C1 segment of cervical spinal cord (tissue), 14 donors: Measurements from ENCODE around the gene RCCD1.

Source experiments
- DNase-seq, 14 donors: peaks; one replicate each; lab custom pipeline; 2025; lab: John Stamatoyannopoulos, UW

RCCD1 gene

DNA sequence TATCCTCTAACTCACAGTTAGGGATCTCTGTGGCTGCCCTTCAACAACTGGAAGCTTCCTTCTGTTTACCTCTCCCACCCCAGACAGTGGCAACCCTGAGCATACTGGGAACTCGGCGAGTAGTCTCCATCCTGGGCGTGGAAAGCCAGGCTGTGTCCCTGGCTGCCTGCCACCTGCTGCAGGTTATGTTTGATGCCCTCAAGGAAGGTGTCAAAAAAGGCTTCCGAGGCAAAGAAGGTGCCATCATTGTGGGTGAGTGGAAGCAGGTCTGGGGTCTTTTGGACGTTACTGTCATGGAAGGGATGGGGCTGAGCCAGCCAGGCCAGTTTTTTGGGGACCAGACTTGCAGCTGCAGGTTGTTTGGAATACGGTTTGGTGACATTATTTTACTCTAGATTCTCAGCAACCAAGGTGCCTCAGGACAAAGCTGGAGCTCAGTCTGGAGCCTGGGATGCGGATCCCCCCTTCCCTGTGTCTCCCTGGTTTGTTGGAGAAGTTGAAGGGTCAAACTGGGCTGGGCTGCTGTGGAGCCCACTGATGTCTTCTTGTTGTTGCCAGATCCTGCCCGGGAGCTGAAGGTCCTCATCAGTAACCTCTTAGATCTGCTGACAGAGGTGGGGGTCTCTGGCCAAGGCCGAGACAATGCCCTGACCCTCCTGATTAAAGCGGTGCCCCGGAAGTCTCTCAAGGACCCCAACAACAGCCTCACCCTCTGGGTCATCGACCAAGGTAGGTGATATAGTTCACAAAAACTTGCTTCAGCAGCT, 12.1 kb upstream of the RCCD1 start:
- DNase-seq, result no peak

- no peak for DNase-seq
Observed at GRCh38 chr15:90945091-90945490, 9.6 kb upstream of the RCCD1 start.

- DNase-seq, result peak in 2 of 14 donors; percentile 11 to 91
Observed at GRCh38 chr15:90946538-90946937, 8.1 kb upstream of the RCCD1 start.

DNA sequence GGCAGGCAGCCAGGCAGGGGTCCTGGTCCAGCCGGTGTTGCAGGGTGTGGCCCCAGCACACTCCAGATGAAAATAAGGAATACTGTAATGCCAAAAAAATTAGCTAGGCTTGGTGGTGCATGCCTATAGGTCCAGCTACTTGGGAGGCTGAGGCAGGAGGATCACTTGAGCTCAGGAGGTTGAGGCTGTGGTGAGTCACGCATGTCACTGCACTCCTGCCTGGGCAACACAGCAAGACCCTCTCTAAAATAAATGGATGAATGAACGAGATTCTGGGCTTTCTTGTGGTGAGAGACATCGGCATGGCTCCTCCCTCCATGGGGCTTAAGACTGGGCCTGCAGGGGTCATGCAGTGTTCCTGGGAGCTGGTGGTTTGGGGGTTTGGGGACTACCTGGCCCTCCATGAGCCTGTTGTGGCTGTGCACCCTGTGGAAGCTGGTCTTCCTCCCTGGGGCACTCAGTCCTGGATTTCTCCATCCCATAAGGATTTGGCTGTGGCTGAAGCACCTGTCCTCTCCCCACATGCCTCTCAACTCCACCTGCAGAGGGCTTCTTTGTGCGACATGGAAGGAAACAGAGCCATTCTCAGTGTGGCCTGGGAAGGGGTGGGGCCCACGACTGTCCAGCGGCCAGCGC, 7.6 kb upstream of the RCCD1 start:
- DNase-seq, result no peak

- DNase-seq, result no peak
Observed at GRCh38 chr15:90947577-90948357, 6.9 kb upstream of the RCCD1 start.

DNA sequence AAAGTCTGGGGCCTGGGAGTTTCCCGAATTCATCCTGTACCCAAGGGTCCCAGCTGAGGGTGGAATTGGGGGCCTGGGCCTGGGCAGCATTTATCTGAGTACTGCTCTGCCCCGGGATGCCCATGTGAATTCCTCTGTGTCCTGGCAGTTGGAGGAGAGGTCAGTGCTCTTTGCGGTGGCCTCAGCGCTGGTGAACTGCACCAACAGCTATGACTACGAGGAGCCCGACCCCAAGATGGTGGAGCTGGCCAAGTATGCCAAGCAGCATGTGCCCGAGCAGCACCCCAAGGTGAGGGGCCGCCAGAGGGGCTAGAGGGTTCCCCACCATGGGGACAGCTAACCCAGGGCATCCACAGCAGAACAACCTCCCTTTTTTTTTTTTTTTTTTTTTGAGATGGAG, 6.2 kb upstream of the RCCD1 start:
- DNase-seq, result no peak

DNA sequence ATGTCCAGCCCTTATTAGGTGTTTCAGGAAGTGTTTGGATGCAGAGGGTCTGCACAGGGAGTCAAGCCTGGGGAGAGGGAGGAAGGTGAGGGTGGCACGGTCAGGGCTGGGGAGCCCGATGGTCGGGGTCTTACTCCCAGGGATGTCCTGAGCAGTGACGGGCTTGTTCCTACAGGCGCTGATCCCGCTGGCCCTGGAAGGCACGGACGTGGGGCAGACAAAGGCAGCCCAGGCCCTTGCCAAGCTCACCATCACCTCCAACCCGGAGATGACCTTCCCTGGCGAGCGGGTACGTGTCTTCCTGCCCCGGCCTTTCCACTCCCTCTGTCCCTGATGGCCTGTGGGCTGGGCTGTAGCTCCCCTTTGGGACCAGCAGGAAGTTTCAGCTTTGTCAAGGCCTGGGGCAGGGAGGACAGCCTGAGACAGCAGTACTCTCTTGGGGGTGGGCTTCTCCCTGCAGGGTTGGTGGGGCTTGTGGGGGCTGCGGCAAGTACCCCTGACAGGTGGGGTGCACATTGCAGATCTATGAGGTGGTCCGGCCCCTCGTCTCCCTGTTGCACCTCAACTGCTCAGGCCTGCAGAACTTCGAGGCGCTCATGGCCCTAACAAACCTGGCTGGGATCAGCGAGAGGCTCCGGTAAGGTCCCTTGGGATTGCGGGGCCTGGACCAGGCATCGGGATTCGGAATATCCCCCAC, 4.6 kb upstream of the RCCD1 start:
- no peak for DNase-seq

DNA sequence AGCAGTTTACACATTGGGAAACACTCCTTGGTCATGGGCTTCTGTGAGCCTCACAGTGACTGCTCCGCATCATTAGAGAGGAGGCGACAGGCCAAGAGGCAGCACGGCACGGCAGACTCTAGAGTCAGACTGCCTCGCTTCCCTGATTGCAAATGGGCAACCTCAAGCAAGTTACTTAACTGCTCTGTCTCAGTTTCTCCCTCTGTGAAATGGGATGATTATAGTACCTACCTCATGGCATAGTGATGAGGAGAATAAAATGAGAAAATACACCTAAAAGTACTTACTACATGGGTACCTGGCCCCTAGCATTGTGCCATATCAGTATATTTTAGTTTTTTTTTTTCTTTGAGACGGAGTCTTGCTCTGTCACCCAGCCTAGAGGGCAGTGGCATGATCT, 4.0 kb upstream of the RCCD1 start:
- no peak for DNase-seq

DNA sequence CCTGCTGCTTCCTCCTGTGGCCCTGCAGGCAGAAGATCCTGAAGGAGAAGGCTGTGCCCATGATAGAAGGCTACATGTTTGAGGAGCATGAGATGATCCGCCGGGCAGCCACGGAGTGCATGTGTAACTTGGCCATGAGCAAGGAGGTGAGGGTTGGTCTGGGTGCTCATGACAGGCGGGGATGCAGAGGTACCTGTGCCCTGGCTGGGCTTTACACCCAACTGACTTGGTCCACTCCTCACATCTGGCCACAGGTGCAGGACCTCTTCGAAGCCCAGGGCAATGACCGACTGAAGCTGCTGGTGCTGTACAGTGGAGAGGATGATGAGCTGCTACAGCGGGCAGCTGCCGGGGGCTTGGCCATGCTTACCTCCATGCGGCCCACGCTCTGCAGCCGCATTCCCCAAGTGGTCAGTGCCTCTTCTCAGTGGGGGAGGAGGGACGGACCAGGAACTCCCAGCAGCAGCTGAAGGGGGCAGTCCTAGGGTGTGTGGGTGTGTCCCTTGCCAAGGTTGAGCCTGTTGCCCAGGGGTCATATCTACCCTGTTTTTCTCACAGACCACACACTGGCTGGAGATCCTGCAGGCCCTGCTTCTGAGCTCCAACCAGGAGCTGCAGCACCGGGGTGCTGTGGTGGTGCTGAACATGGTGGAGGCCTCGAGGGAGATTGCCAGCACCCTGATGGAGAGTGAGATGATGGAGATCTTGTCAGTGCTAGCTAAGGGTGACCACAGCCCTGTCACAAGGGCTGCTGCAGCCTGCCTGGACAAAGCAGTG, 1.6 kb upstream of the RCCD1 start:
- DNase-seq, result no peak

GRCh38 chr15:90953947-90954711, 555 bp upstream of the RCCD1 start:
- no peak for DNase-seq

DNA sequence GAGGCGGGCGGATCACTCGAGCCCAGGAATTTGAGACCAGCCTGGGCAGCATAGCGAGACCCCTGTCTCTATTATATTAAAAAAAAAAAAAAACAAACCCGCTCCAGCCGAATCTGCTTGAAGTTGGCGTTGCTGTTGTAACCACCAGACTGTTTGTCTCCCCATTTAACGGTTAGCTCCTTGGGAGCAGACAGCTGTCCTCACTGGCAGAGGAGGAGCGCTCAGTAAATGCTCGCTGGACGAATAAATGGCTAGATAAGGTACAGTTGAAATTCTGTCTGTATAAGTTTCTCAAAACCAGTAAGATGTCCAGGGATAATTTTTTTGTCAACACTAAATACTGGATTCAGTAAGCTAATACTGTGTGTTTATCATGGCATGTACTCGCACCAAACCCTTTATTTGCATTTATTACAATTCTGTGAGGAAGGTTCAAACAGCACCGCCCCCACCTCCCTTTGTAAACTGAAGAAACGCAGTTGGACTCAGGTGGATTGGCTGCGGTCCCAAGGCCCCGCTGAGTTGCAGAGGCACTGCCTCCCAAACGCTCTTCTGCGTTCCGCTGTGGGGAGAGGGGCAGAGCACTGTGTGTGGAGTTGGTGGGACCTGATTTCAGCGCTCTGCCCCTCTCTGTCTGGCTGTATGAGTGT, 1.1 kb downstream of the RCCD1 start:
- DNase-seq, result no peak

DNA sequence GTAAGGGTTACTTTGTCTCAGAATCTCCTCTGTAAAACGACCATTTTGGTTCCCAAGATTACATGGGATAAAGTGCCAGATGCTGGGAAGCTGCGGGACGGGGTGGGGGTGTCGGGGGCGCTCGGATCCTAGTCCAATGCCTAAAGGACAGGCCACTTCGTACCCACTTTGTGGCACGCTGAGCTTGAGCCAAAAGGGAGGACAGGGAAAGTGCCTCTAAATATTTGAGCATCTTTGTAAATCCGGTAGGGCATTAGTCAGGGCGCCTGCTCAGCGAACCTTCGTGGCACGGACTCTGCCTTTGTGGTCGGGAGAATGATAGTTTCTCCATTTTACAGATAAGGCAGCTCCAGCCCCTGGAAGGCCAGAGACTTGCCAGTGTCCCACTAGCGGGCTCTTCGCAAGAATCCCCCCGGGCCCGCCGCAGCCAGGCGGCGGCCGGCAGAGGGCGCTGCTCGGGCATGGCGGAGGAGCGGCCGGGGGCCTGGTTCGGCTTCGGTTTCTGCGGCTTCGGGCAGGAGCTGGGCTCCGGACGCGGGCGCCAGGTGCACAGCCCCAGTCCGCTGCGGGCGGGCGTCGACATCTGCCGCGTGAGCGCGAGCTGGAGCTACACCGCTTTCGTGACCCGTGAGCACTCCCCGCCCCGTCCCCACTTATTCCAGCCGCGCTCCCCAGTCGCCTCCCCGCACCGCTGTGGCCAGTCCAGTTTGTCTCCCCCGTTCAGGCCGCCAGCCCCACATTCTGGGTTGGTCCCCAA, 1.8 kb downstream of the RCCD1 start:
- peak; percentile 5 to 82 (median 44) for DNase-seq

DNA sequence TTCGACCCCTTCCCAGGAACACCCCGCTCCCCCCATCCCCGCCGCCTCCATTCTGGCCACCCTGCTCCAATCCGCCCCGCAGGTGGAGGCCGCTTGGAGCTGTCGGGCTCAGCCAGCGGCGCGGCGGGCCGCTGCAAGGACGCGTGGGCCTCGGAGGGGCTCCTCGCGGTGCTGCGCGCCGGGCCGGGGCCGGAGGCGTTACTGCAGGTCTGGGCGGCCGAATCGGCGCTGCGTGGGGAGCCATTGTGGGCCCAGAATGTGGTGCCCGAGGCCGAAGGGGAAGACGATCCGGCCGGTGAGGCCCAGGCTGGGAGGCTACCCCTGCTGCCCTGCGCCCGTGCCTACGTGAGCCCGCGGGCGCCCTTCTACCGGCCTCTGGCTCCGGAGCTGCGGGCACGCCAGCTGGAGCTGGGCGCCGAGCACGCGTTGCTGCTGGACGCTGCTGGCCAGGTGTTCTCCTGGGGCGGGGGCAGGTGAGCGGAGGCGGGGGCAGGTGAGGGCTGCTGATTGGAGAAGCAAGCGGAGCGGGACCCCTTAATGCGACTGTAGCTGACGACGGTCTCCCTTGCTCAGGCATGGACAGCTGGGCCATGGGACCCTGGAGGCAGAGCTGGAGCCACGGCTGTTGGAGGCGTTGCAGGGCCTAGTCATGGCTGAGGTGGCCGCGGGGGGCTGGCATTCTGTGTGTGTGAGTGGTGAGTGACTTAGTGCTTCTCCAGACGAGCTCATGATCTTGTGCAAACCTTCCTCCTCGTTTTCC, 2.5 kb downstream of the RCCD1 start:
- peak in 5 of 14 donors; percentile 7 to 70 (median 36) for DNase-seq

GRCh38 chr15:90957791-90958190, 3.1 kb downstream of the RCCD1 start:
- DNase-seq, result peak in 2 of 14 donors; percentile 32 to 69

GRCh38 chr15:90959028-90959595, 4.4 kb downstream of the RCCD1 start:
- DNase-seq, result no peak

DNA sequence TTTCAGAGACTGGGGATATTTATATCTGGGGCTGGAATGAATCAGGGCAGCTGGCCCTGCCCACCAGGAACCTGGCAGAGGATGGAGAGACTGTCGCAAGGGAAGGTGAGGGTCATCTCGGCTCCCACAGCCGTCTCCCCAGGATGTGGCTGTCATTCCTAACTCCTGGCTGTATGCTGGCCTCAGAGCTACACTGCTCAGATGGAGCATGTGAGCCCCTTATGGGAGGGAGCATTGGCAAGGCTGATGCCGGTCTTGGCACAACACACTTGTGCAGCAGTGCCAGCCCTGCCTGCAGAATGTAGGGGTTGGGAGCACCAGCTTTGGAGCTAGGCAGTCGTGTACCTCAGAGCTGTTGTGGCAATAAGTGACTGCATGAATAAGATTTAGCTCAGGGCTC, 5.2 kb downstream of the RCCD1 start:
- peak in 10 of 14 donors; percentile 10 to 84 (median 36) for DNase-seq

GRCh38 chr15:90960298-90961091, 5.8 kb downstream of the RCCD1 start:
- DNase-seq, result peak in 1 of 14 donors; percentile 19
